Fibroblast of skin of abdomen (primary cell): ENCODE data around the gene ADAM33.

Experiments used
- DNase-seq: peaks from one replicate; pipeline ENCODE4 v3.0.0-alpha.2; 2013

The ADAM33 gene

GRCh38 chr20:3663031-3663701, 18.6 kb downstream of the ADAM33 start, which contains the start of gene GFRA4:
Gene GFRA4 (minus strand): TSS chr20:3663399. CDS start chr20:3663399, 0 bp downstream.
- no peak for DNase-seq

- no peak for DNase-seq
Measured at GRCh38 chr20:3661814-3662665, 19.8 kb downstream of the ADAM33 start.

GRCh38 chr20:3661060-3661813, 20.6 kb downstream of the ADAM33 start:
- no peak for DNase-seq

- DNase-seq, result no peak
Measured at GRCh38 chr20:3660262-3661059, 21.3 kb downstream of the ADAM33 start.

- no peak for DNase-seq
Measured at GRCh38 chr20:3659492-3660261, 22.1 kb downstream of the ADAM33 start.

- DNase-seq, result no peak
Measured at GRCh38 chr20:3658716-3659491, 22.9 kb downstream of the ADAM33 start.

- DNase-seq, result no peak
Measured at GRCh38 chr20:3658019-3658715, 23.6 kb downstream of the ADAM33 start.

- no peak for DNase-seq
Measured at GRCh38 chr20:3655131-3655405, 26.7 kb downstream of the ADAM33 start.

- DNase-seq, result no peak
Measured at GRCh38 chr20:3654326-3655130, 27.3 kb downstream of the ADAM33 start.

GRCh38 chr20:3653921-3654320, 27.9 kb downstream of the ADAM33 start:
- no peak for DNase-seq

GRCh38 chr20:3652676-3653596, 28.9 kb downstream of the ADAM33 start:
- no peak for DNase-seq

GRCh38 chr20:3652221-3652620, 29.6 kb downstream of the ADAM33 start:
- no peak for DNase-seq

- no peak for DNase-seq
Measured at GRCh38 chr20:3651204-3651962, 30.4 kb downstream of the ADAM33 start.

GRCh38 chr20:3648951-3649350, 32.9 kb downstream of the ADAM33 start:
- DNase-seq, result no peak

GRCh38 chr20:3647473-3647872, 34.3 kb downstream of the ADAM33 start:
- DNase-seq, result no peak

- DNase-seq, result no peak
Measured at GRCh38 chr20:3646651-3647050, 35.2 kb downstream of the ADAM33 start.

- DNase-seq, result no peak
Measured at GRCh38 chr20:3646067-3646440, 35.8 kb downstream of the ADAM33 start.
